ENCODE measurements around the gene TECPR1. TPM values are rescaled to one million over a fixed set of nuclear protein-coding genes. Genes with fewer than 3 reads are reported as not detected.

The TECPR1 gene
- total RNA-seq, 1 experiment from 2014 or later: 21.5 TPM

- H3K27ac Mint-ChIP-seq: no peak overlapping the region
- CTCF ChIA-PET: interaction anchor here (1.0 to 1.7 kb wide), 2 partner anchors 9 to 153 kb away, joined by 4 to 6 read pairs; no protein-coding TSS in a partner anchor
Observed at GRCh38 chr7:98174334-98175259, 77.4 kb downstream of the TECPR1 start.

More at GRCh38 chr7:98174334-98175259, 77.4 kb downstream of the TECPR1 start:
- Mint-ChIP-seq H3K4me3 (no peak overlapping the region), H3K9me3 (no peaks in the 10 kb centered on the region), H3K27me3 (ENCODE audit: low read depth) (no peaks in the 10 kb centered on the region), H3K36me3 (peaks cover 16% of the 10 kb centered on the region; the same call in 1 of the 2 replicates), H3K4me1 (peaks cover 18% of the 10 kb centered on the region)
- TF ChIP-seq, protein P1, sequence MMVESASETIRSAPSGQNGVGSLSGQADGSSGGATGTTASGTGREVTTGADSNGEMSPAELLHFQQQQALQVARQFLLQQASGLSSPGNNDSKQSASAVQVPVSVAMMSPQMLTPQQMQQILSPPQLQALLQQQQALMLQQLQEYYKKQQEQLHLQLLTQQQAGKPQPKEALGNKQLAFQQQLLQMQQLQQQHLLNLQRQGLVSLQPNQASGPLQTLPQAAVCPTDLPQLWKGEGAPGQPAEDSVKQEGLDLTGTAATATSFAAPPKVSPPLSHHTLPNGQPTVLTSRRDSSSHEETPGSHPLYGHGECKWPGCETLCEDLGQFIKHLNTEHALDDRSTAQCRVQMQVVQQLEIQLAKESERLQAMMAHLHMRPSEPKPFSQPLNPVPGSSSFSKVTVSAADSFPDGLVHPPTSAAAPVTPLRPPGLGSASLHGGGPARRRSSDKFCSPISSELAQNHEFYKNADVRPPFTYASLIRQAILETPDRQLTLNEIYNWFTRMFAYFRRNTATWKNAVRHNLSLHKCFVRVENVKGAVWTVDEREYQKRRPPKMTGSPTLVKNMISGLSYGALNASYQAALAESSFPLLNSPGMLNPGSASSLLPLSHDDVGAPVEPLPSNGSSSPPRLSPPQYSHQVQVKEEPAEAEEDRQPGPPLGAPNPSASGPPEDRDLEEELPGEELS (CRISPR knock-in tag; IDR thresholded peaks at IDR 0.05): no peak
- no peak for TF ChIP-seq CTCF (IDR thresholded peaks at IDR 0.05)
- no peak for TF ChIP-seq NFYB (CRISPR knock-in tag; conservative IDR thresholded peaks at IDR 0.05; ENCODE audit: low read depth)
- TF ChIP-seq FOXP1 (CRISPR knock-in tag; IDR thresholded peaks at IDR 0.05; ENCODE audit: borderline replicate concordance): no peak
- TF ChIP-seq ZNF121 (CRISPR knock-in tag; IDR thresholded peaks at IDR 0.05): no peak
- TF ChIP-seq NFE2L1 (CRISPR knock-in tag; IDR thresholded peaks at IDR 0.05): no peak
- TF ChIP-seq EMX1 (CRISPR knock-in tag; IDR thresholded peaks at IDR 0.05): no peak
- no peak for TF ChIP-seq RELA (CRISPR knock-in tag; IDR thresholded peaks at IDR 0.05; ENCODE audit: borderline replicate concordance)
- no peak for TF ChIP-seq ZNF232 (CRISPR knock-in tag; IDR thresholded peaks at IDR 0.05)
- no peak for TF ChIP-seq ZNF512 (CRISPR knock-in tag; IDR thresholded peaks at IDR 0.05; ENCODE audit: borderline replicate concordance)
- TF ChIP-seq, protein P2, sequence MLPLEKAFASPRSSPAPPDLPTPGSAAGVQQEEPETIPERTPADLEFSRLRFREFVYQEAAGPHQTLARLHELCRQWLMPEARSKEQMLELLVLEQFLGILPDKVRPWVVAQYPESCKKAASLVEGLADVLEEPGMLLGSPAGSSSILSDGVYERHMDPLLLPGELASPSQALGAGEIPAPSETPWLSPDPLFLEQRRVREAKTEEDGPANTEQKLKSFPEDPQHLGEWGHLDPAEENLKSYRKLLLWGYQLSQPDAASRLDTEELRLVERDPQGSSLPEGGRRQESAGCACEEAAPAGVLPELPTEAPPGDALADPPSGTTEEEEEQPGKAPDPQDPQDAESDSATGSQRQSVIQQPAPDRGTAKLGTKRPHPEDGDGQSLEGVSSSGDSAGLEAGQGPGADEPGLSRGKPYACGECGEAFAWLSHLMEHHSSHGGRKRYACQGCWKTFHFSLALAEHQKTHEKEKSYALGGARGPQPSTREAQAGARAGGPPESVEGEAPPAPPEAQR (CRISPR knock-in tag; IDR thresholded peaks at IDR 0.05): no peak
- TF ChIP-seq, protein P3, sequence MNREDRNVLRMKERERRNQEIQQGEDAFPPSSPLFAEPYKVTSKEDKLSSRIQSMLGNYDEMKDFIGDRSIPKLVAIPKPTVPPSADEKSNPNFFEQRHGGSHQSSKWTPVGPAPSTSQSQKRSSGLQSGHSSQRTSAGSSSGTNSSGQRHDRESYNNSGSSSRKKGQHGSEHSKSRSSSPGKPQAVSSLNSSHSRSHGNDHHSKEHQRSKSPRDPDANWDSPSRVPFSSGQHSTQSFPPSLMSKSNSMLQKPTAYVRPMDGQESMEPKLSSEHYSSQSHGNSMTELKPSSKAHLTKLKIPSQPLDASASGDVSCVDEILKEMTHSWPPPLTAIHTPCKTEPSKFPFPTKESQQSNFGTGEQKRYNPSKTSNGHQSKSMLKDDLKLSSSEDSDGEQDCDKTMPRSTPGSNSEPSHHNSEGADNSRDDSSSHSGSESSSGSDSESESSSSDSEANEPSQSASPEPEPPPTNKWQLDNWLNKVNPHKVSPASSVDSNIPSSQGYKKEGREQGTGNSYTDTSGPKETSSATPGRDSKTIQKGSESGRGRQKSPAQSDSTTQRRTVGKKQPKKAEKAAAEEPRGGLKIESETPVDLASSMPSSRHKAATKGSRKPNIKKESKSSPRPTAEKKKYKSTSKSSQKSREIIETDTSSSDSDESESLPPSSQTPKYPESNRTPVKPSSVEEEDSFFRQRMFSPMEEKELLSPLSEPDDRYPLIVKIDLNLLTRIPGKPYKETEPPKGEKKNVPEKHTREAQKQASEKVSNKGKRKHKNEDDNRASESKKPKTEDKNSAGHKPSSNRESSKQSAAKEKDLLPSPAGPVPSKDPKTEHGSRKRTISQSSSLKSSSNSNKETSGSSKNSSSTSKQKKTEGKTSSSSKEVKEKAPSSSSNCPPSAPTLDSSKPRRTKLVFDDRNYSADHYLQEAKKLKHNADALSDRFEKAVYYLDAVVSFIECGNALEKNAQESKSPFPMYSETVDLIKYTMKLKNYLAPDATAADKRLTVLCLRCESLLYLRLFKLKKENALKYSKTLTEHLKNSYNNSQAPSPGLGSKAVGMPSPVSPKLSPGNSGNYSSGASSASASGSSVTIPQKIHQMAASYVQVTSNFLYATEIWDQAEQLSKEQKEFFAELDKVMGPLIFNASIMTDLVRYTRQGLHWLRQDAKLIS (CRISPR knock-in tag; IDR thresholded peaks at IDR 0.05; ENCODE audit: borderline replicate concordance): no peak
- TF ChIP-seq, protein P4, sequence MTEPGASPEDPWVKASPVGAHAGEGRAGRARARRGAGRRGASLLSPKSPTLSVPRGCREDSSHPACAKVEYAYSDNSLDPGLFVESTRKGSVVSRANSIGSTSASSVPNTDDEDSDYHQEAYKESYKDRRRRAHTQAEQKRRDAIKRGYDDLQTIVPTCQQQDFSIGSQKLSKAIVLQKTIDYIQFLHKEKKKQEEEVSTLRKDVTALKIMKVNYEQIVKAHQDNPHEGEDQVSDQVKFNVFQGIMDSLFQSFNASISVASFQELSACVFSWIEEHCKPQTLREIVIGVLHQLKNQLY (CRISPR knock-in tag; IDR thresholded peaks at IDR 0.05): no peak
- TF ChIP-seq, protein P5, sequence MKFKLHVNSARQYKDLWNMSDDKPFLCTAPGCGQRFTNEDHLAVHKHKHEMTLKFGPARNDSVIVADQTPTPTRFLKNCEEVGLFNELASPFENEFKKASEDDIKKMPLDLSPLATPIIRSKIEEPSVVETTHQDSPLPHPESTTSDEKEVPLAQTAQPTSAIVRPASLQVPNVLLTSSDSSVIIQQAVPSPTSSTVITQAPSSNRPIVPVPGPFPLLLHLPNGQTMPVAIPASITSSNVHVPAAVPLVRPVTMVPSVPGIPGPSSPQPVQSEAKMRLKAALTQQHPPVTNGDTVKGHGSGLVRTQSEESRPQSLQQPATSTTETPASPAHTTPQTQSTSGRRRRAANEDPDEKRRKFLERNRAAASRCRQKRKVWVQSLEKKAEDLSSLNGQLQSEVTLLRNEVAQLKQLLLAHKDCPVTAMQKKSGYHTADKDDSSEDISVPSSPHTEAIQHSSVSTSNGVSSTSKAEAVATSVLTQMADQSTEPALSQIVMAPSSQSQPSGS (CRISPR knock-in tag; IDR thresholded peaks at IDR 0.05; ENCODE audit: borderline replicate concordance, low read depth): no peak
- TF ChIP-seq ATF1 (CRISPR knock-in tag; IDR thresholded peaks at IDR 0.05): no peak
- no peak for TF ChIP-seq ESRRA (CRISPR knock-in tag; IDR thresholded peaks at IDR 0.05; ENCODE audit: borderline replicate concordance)
- DNase-seq (ENCODE audit: low spot score): no peak
- POLR2A ChIA-PET: no interaction called here
- ATAC-seq: no peak
